ENCODE measurements around the gene MAZ. TPM values are rescaled to one million over a fixed set of nuclear protein-coding genes. Genes with fewer than 3 reads are reported as not detected.

Gene MAZ
- total RNA-seq, 1 donor from 2014 or later, result 247 TPM

Other genes starting within 250 kb of the MAZ start
- 0.07 TPM in 1 of 2 replicates, not detected in the other for gene SPN, start 143.3 kb upstream of the MAZ start, total RNA-seq
- gene QPRT, start 127.3 kb upstream of the MAZ start, total RNA-seq, result 85.9 and 98.1 TPM in 2 replicates
- gene C16orf54, start 60.5 kb upstream of the MAZ start, total RNA-seq, result not detected in 2 replicates
- gene ZG16, start 28.3 kb upstream of the MAZ start, total RNA-seq, result not detected in 2 replicates
- gene KIF22, start 15.8 kb upstream of the MAZ start, total RNA-seq, result 12.5 and 14.3 TPM in 2 replicates
- gene PRRT2, start 5.7 kb downstream of the MAZ start, total RNA-seq, result 6.2 and 6.7 TPM in 2 replicates
- 20.1 and 20.8 TPM in 2 replicates for gene PAGR1, start 9.6 kb downstream of the MAZ start, total RNA-seq
- gene MVP, start 13.9 kb downstream of the MAZ start, total RNA-seq, result 38.7 and 40.1 TPM in 2 replicates
- 88.1 and 92.0 TPM in 2 replicates for gene CDIPT, start 56.7 kb downstream of the MAZ start, total RNA-seq
- gene SEZ6L2, start 93.0 kb downstream of the MAZ start, total RNA-seq, result 69.6 and 90.6 TPM in 2 replicates
- 43.3 and 44.8 TPM in 2 replicates for gene ASPHD1, start 94.0 kb downstream of the MAZ start, total RNA-seq
- gene KCTD13, start 119.7 kb downstream of the MAZ start, total RNA-seq, result 25.1 and 27.1 TPM in 2 replicates
- 96.6 and 104 TPM in 2 replicates for gene TMEM219, start 155.6 kb downstream of the MAZ start, total RNA-seq
- 55.2 and 55.9 TPM in 2 replicates for gene TAOK2, start 167.3 kb downstream of the MAZ start, total RNA-seq
- 4.3 and 5.0 TPM in 2 replicates for gene HIRIP3, start 189.1 kb downstream of the MAZ start, total RNA-seq
- 58.5 and 64.8 TPM in 2 replicates for gene INO80E, start 189.7 kb downstream of the MAZ start, total RNA-seq
- gene DOC2A, start 204.5 kb downstream of the MAZ start, total RNA-seq, result 0.50 and 0.89 TPM in 2 replicates
- not detected in 2 replicates for gene C16orf92, start 216.7 kb downstream of the MAZ start, total RNA-seq
- 1.4 and 1.9 TPM in 2 replicates for gene TLCD3B, start 224.7 kb downstream of the MAZ start, total RNA-seq

Measured in astrocyte (in vitro differentiated cells and primary cell).